Measurements from ENCODE around the gene GPR39. TPM values are rescaled to one million over a fixed set of nuclear protein-coding genes. Genes with fewer than 3 reads are reported as not detected.

The GPR39 gene
- total RNA-seq, 1 donor from 2014 or later, result 13.2 TPM

DNA sequence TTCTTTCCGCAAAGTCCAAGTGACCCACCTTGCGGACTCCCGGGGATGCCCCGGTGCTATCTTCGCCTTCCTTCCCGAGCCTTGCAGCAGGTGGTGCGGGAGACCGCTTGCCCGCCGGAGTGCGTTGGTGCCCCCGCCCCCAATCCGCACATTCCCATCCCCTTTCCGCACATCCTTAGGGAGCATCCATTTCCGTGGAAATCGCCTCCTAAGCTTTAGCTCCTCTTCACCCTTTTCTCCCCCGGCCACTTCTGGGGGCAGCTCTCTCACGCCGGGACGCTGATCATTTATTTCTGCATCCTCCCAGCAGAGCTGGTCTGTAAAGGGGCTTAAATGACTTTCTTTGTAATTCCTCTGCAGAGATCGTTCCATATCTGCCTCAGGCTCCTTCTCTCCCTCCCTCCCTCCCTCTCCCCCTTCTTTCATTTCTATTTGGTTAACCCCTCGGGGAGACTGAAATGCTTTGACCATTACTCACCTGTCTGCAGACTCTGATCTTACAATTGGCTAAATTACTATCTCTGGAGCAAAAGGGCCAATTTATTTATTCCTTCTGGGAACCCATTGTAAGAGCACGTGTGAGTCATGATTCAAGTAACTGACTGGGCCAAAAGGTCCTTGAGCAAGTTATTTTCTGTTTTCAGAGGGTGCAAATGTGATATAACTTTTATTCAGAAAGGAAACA lies 254.7 kb downstream of the GPR39 start:
- DNase-seq (ENCODE audit: low spot score), result no peak

- DNase-seq (ENCODE audit: low spot score), result no peak
Measured at GRCh38 chr2:132676999-132677398, 260.4 kb downstream of the GPR39 start.

DNA sequence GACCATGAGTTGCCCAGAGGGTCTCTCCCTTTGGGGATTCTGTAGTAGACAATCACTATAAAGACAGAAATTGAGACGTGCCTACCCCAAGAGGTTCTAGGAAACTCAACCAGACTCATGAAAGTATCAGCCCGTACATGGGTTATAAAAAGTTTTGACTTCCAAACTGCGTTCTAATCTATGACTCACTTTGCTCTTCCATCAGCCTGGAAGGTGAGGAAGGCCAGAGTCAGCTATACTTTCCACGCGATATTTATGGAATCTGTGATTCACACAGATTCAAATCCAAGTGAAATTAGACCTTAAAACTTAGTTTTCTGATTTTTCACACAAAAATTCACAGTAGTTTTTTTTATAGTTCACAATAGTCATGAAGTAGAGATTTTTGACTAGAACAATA lies 261.1 kb downstream of the GPR39 start:
- DNase-seq (ENCODE audit: low spot score), result no peak

DNA sequence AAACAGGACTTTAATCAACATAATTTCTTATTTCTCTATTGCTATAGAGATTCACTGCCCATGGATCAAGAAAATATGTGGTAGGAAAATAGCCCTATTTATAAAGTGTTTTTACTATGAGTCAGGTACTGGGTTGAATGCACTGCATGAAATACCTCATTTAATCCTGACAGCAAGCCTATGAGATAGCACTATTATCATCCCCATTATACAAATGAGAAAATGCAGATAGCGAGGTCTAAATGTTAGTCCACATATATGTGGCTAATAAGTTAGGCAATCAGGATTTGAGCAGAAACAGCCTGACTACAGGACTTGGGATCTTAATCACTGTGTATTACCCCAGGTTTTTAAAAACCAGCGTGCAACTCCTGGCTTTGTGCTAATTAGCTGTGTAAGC lies 261.9 kb downstream of the GPR39 start:
- DNase-seq (ENCODE audit: low spot score), result no peak

- no peak for DNase-seq (ENCODE audit: low spot score)
Measured at GRCh38 chr2:132680544-132680943, 263.9 kb downstream of the GPR39 start.

GRCh38 chr2:132681766-132682165 lies 265.2 kb downstream of the GPR39 start:
- no peak for DNase-seq (ENCODE audit: low spot score)

GRCh38 chr2:132690664-132691303 lies 274.2 kb downstream of the GPR39 start:
- DNase-seq (ENCODE audit: low spot score), result no peak

DNA sequence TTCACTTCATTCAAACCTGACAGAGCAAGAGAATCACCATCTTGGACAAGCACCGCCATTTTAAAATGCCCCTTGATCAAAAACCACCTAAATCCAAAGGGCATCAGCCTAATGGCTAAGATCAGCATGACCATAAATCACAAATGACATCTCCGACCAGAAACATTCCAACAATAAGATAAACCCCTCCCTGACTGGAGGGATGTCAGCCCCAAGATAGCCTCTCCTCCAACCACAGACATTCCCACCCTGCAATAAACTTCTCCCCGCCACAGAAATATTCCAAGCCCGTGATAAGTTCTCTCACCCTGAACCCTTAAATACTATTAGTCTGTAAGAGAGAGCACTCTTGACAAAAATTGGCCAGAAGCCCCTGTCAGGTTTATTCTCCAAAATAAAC lies 275.0 kb downstream of the GPR39 start:
- DNase-seq (ENCODE audit: low spot score), result no peak

- no peak for DNase-seq (ENCODE audit: low spot score)
Measured at GRCh38 chr2:132692816-132693215, 276.2 kb downstream of the GPR39 start.
